Loucy (cell line): Measurements from ENCODE around the gene PLA2G4D.

Source experiments
- EZH2phosphoT487 ChIP-seq: fragments of 200-600 bp; IDR thresholded peaks from 2 replicates; pipeline ENCODE4 v1.6.1; 2018; ENCODE audit warnings: antibody characterized with exemption, mild to moderate bottlenecking, moderate library complexity, borderline replicate concordance
- TF ChIP-seq, protein P1 (sequence below): fragments of 200-600 bp; sonication (generic); conservative IDR thresholded peaks from 2 replicates; pipeline ENCODE4 v1.5.1; 2014; ENCODE audit warnings: mild to moderate bottlenecking, antibody characterized with exemption, low read length

- TF ChIP-seq, protein P1, sequence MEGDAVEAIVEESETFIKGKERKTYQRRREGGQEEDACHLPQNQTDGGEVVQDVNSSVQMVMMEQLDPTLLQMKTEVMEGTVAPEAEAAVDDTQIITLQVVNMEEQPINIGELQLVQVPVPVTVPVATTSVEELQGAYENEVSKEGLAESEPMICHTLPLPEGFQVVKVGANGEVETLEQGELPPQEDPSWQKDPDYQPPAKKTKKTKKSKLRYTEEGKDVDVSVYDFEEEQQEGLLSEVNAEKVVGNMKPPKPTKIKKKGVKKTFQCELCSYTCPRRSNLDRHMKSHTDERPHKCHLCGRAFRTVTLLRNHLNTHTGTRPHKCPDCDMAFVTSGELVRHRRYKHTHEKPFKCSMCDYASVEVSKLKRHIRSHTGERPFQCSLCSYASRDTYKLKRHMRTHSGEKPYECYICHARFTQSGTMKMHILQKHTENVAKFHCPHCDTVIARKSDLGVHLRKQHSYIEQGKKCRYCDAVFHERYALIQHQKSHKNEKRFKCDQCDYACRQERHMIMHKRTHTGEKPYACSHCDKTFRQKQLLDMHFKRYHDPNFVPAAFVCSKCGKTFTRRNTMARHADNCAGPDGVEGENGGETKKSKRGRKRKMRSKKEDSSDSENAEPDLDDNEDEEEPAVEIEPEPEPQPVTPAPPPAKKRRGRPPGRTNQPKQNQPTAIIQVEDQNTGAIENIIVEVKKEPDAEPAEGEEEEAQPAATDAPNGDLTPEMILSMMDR = no peak
- no peak for TF ChIP-seq EZH2phosphoT487
Measured at GRCh38 chr15:42092398-42093318, 1.7 kb downstream of the PLA2G4D start.
